Fibroblast of villous mesenchyme (primary cell): ENCODE data around the gene BLOC1S5. TPM values are rescaled to one million over a fixed set of nuclear protein-coding genes. Genes with fewer than 3 reads are reported as not detected.
"Not testable (repeated sequence)": the region's sequence is repeated elsewhere in the genome, so short reads cannot be mapped to it uniquely, and the experiment has no call there.

Experiments
- DNase-seq: peaks from one replicate; pipeline ENCODE4 v3.0.0-alpha.2; 2010; ENCODE audit warnings: low read depth
- H3K4me3 ChIP-seq: 2 replicates; pipeline ENCODE4 v1.5.1; 2011; ENCODE audit warnings: low read depth, mild to moderate bottlenecking, low read length
- CTCF ChIP-seq: IDR thresholded peaks from 2 replicates; pipeline ENCODE4 v1.5.1; 2012; ENCODE audit warnings: low read depth, mild to moderate bottlenecking, low read length; ENCODE audit not compliant: insufficient read depth
- total RNA-seq: library from RNA; depleted of rRNA; stranded (reverse); fragments of >200 nt; gene quantifications from 2 replicates; pipeline ENCODE4 v1.2.3, GENCODE V29; 2012

BLOC1S5 gene
- total RNA-seq, 1 donor: 11.2 TPM

GRCh38 chr6:8043221-8043620, 21.0 kb downstream of the BLOC1S5 start:
- H3K4me3 ChIP-seq: no peak overlapping the region
- TF ChIP-seq CTCF: no peak
- DNase-seq: no peak

GRCh38 chr6:8041913-8042583, 22.1 kb downstream of the BLOC1S5 start:
- no peak for DNase-seq
- no peak overlapping the region for H3K4me3 ChIP-seq
- no peak for TF ChIP-seq CTCF

- DNase-seq, H3K4me3 ChIP-seq: not testable (repeated sequence)
Observed at GRCh38 chr6:8034107-8034506, 30.1 kb downstream of the BLOC1S5 start.

- no peak for TF ChIP-seq CTCF
- DNase-seq: no peak
- no peak overlapping the region for H3K4me3 ChIP-seq
Observed at GRCh38 chr6:8030920-8031319, 33.3 kb downstream of the BLOC1S5 start.

GRCh38 chr6:8029243-8029870, 34.8 kb downstream of the BLOC1S5 start:
- TF ChIP-seq CTCF: no peak
- DNase-seq: no peak
- no peak overlapping the region for H3K4me3 ChIP-seq

- H3K4me3 ChIP-seq: no peak overlapping the region
- TF ChIP-seq CTCF: no peak
- no peak for DNase-seq
Observed at GRCh38 chr6:8027965-8028651, 36.1 kb downstream of the BLOC1S5 start.

GRCh38 chr6:8026800-8027199, 37.4 kb downstream of the BLOC1S5 start:
- no peak for TF ChIP-seq CTCF
- no peak overlapping the region for H3K4me3 ChIP-seq
- no peak for DNase-seq
